Fibroblast of skin of right quadriceps (primary cell): ENCODE measurements around the gene SOCS2.
"Not testable (repeated sequence)": the region's sequence is repeated elsewhere in the genome, so short reads cannot be mapped to it uniquely, and the experiment has no call there.

Experiments
- DNase-seq: peaks from one replicate; pipeline ENCODE4 v3.0.0-alpha.2; 2013

The SOCS2 gene

GRCh38 chr12:93571925-93572711 lies at the start of gene SOCS2:
Gene SOCS2 (plus strand): TSS chr12:93572675. CDS start chr12:93572898, 223 bp downstream.
- DNase-seq: peak; percentile 31

DNA sequence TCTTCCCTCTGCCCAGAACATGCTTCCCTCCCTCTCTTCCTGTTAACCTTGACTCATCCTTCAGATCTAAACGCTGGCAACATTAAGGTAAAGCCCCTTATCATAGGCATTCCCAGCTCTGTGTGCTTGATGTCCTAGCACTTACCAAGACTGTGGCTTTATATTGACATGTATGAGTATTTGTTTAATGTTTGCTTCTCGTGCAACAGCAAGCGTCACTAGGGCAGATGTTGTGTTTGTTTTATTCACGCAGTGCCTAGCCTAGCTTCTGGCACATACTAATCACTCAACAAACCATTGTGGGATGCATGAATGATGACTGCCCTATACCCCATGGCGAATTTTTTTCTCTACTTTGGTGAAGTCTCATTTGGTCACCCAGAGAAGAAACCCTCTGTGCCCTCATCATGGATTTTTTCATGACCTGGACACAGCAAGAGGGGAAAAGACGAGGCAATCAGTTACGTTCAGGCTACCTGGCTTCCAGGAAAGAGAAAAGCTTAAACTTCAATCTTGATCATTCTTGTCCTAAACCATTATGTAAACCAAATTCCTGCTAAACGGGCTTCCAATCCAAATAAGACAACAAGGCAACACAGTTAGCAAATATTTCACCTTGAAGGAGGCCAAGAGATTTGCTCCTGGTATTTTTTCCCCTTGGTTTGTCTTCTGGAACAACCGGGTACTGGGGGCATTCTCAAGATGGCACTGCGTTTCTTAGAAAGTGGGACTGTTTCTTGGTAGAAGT lies 47.9 kb upstream of the SOCS2 start:
- no peak for DNase-seq

DNA sequence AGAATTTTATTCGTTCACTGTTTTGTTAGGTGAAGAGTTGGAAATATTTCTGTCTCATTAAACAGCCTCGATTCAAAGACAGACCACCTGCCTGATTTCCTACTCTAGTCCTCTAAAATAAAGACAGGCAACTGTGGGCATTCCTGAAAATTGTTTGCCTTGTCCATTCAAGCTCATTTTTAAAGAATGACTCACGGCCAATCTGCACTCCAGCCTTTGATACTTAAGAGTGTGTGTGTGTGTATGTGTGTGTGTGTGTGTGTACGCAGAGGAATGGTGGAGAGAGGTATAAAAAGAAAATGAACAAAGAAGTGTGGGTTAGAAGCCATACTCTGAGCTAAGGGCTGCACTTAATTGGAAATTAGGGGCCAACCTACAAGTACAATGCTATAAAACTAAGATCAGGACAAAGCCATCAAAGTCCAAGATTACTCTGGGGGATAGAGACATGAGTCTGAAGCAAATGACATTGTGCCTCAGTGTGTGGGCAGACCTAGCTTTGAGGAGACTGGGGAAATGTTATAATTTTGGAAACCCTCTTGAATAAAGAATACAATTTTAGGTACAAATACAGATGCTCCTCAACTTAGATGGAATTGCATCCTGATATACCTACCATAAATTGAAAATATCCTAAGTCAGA lies 45.6 kb upstream of the SOCS2 start:
- peak; percentile 92 for DNase-seq

GRCh38 chr12:93530358-93530757 lies 42.1 kb upstream of the SOCS2 start:
- DNase-seq: no peak

- no peak for DNase-seq
These were observed 39.2 kb upstream of the SOCS2 start for GRCh38 chr12:93533310-93533709.

DNA sequence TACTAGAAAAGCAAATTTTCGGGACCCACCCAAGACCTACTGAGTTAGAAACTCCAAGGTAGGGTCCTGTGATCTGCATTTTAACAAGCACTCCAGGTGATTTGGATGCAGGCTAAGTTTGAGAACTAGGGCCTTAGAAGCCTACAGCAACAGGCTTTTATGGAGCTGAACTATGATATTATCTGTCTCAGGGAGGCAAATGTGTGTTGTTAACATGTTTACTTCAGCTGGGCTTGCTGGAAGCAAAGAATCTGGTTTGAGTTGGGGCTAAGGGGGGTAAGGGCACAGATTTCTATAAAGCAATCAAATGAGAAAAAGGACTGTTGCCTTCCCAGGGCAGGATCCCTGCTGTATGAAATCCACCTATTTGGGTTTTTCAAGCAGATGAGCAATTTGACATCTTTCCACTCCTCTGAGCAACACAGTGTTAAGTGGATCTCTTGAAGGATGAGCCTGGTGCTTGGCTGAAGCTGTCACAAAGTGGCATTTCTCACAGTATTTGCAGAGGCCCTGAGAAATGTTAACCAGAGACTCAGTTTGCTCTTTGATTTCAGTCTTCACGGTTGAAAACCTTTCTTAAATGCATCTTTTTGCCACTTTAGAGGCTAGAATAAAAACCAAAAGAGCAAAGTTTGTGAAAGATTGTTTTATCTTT lies 36.2 kb upstream of the SOCS2 start:
- DNase-seq: no peak

- DNase-seq: peak; percentile 36
These were observed 35.5 kb upstream of the SOCS2 start for GRCh38 chr12:93536766-93537488.

DNA sequence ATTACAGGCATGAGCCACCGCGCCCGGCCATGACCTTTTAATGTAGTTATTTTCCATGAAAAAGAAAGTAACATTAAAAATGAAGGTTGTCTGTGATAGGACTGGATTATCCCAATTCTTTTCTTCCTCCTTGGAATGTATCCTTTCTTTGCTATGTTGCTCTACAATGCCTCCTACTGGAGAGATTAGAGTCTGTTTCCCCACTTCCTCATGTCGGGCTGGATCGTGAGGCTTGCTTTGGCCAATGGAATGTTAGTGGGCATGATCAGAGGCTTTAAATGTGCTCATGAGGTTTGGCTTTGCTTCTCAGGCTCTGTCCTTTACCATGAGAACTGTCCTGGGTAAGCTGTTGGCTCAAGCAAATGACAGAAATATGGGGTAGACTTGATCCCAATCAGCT lies 34.7 kb upstream of the SOCS2 start:
- no peak for DNase-seq

DNA sequence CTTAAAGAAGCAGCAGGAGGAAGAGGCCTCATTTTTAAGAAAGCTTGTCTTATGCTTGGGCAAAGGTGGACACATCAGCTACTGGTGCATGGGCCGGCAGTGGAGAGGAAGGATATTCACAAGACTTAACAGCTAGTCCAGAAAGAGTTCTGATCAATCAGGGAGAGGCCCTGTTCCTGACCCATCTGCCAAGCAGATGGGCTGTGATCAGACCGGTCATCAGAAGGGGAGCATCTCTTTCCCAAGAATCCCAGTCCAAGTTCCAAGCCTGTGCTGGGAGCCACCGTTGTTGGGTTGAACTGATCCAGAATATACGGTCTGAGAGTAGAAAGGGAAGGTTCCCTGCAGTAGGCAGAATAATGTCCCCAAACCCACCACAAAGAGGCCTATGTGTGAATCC lies 32.7 kb upstream of the SOCS2 start:
- no peak for DNase-seq

DNA sequence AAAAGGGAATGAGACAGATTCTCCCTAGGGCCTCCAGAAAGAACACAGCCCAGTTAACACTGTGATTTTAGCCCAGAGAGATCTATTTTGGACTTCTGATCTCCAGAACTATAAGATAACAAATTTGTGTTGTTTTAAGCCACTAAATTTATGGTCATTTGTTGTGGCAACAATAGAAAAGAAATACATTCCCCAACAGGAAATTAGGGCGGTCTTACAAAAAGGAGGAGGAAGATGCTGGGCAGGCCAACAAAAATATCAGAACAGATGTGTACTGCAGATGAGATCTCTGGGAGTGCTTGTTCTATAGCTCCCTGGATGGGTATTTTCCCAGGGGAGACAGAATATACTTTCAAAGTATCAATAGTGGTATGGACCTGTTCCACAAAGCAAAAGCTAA lies 32.0 kb upstream of the SOCS2 start:
- no peak for DNase-seq

- DNase-seq: no peak
These were observed 30.8 kb upstream of the SOCS2 start for GRCh38 chr12:93541578-93542225.

- no peak for DNase-seq
These were observed 24.7 kb upstream of the SOCS2 start for GRCh38 chr12:93547778-93548177.

DNA sequence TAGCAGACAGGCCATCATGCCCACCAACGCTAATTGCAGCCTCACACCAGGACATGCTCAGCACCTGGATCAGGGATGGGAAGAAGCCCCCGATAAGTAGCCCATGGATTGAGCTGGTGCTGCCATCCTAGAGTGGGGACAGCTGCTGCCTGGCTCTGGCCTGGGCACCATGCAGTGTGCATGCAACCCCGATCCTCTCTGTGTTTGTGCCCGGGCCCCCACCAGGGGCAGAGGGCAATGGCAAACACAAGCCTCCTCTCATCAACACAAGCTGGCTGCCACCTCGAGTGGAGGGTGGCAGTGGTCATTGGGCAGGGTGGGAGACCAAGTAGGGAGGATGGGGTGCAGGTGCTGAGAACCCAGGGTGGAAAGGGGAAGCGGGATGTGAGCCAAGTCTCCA lies 23.3 kb upstream of the SOCS2 start:
- no peak for DNase-seq

DNA sequence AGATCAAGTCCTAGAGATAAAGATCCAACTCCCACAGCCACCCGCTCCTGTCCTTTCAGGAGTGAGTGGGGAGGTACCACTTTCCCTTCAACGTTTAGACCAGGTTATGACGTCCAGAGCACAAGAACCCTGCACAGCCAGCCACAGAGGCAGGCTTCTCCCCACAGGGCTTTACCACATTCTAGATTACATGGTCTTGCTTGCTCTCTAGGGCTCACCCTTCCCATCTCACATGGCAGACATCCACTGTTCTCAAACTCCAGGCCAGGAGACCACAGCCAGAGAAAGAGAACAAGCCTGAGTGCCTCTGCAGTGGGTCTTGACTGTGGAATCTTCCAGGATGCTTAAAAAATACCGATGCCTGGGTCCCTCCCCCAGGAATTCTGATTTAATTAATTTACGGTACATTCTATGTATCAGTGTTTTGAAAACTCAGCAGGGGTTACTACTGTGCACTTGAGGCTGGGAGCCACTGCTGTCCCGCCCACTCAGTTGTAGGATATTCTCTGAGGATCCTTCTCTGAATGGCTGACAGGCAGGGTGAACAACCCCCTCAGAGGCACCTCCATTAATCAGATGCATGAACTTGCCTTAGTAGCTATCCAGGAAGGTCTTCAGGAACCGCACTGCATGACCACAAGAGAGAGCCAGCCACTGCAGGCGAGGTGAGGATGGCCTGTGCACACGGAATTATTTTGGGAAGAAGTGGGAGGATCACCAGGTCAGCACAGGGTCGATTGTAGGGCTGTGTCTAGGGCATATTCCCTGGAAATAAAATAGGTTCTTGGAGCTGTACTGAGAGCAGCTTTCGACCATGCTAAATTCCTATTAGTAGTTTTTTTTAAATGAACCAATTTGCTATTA lies 21.5 kb upstream of the SOCS2 start:
- DNase-seq: peak; percentile 15

- no peak for DNase-seq
These were observed 20.0 kb upstream of the SOCS2 start for GRCh38 chr12:93552427-93552826.

DNA sequence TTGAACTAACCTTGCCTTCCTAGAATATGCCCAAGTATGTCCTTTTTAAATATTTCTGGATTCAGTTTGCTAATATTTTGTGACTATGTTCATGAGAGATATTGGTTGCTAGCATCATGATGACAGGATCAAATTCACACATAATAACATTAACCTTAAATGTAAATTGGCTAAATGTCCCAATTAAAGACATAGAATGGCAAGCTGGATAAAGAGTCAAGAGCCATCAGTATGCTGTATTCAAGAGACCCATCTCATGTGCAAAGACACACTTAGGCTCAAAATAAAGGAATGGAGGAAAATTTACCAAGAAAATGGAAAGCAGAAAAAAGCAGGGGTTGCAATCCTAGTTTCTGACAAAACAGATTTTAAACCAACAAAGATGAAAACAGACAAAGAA lies 14.6 kb upstream of the SOCS2 start:
- not testable (repeated sequence) for DNase-seq

GRCh38 chr12:93558685-93559084 lies 13.8 kb upstream of the SOCS2 start:
- DNase-seq: not testable (repeated sequence)

DNA sequence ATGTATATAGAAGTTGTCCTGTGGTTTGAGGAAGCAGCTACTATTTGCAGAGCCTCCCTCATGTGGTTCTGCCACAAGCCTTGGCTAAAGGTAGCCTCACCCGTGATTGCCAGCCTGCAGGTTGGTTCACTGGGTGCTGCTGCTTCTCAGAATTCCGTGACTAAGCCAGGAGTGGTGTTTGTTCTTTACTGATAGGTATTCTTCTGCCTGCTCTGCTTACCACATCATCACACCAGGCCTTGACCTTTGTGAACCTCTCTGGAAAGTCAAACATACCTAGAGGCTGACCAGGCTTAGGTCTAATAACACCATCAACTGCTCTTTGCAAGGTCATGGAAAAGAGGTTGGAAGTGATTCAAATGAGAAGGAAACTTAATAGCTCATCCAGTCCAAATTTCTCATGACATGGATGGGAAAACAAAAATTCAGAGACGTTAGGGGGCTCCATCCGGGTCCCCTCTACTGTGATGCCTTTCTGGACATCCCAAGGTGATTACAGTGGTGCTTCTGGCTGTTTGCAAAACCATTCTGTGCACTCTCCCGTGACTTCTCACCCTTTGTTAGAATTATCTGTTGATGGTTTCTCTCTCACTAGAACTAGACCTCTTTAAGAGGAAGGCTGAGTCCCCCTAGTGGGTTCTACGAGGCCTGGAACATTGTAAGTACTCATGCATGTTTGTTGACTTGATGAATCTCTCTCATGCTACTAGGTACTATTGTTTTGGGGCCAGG lies 8.5 kb upstream of the SOCS2 start:
- DNase-seq: peak; percentile 16

- DNase-seq: no peak
These were observed 6.7 kb upstream of the SOCS2 start for GRCh38 chr12:93565760-93566159.

GRCh38 chr12:93567174-93567573 lies 5.3 kb upstream of the SOCS2 start:
- no peak for DNase-seq
